Measurements from ENCODE around the gene LRRFIP1. TPM values are rescaled to one million over a fixed set of nuclear protein-coding genes. Genes with fewer than 3 reads are reported as not detected.

The LRRFIP1 gene
- total and polyA plus RNA-seq, 2 donors (not counting 1 experiment from before 2014, with no cell fraction given): 42.0 to 139 TPM

GRCh38 chr2:237720957-237721356 is 93.6 kb downstream of the LRRFIP1 start:
- H3K9me3 ChIP-seq (ENCODE audit: control extremely low read depth in 1 of 3, control insufficient read depth in 2 of 3, insufficient read depth in 1 of 3, low read length in 2 of 3): no peaks in the 10 kb centered on the region
- 90% methylated on average over 2 of the region's 7 CpGs for WGBS (ENCODE audit: insufficient coverage)
- H3K79me2 ChIP-seq (ENCODE audit: control insufficient read depth, insufficient read depth, low read length): peaks cover 92% of the 10 kb centered on the region
- Mint-ChIP-seq H3K9me3 (ENCODE audit: insufficient read depth) (no peaks in the 10 kb centered on the region), H3K27me3 (no peaks in the 10 kb centered on the region), H3K4me1 (peaks cover 32% of the 10 kb centered on the region), H3K27ac (no peak overlapping the region), H3K4me3 (no peak overlapping the region)
- no peak overlapping the region for H3K27ac ChIP-seq (ENCODE audit: low read length in 2 of 2)
- H3K4me3 ChIP-seq (ENCODE audit: control extremely low read depth in 1 of 5, extremely low read depth in 1 of 5, insufficient read depth in 1 of 5, low read depth in 2 of 5, low read length in 4 of 5): no peak overlapping the region
- POLR2A ChIA-PET: no interaction called here
- intact Hi-C loops (cut with micrococcal nuclease): no loop called here
- H3K36me3 ChIP-seq (replicated peaks in 1 of 2; ENCODE audit: control extremely low read depth in 1 of 2, control insufficient read depth in 1 of 2, extremely low read depth in 1 of 2, insufficient read depth in 2 of 2, low read length in 1 of 2): peaks cover 11 to 41% of the 10 kb centered on the region in 2 experiments
- no peak overlapping the region for H2AFZ ChIP-seq (ENCODE audit: insufficient read depth, low read depth, low read length, poor library complexity, severe bottlenecking)
- DNase-seq (no peak), ATAC-seq (ENCODE audit: low read depth) (no peak)
- no peak overlapping the region for H3K9ac ChIP-seq (ENCODE audit: low read length)
- peaks cover 4 to 10% of the 10 kb centered on the region in 2 donors for H3K4me1 ChIP-seq (ENCODE audit: control insufficient read depth in 2 of 2, insufficient read depth in 2 of 2, low read length in 2 of 2)
- CTCF ChIA-PET: interaction anchor here (1.0 kb wide), 1 partner anchor 208 kb away, joined by 3 read pairs; no protein-coding TSS in a partner anchor
- no peak overlapping the region for H3K4me2 ChIP-seq (replicated peaks; ENCODE audit: low read depth, low read length, poor library complexity, severe bottlenecking)
- no peaks in the 10 kb centered on the region for H3K27me3 ChIP-seq (replicated peaks in 1 of 4; ENCODE audit: control extremely low read depth in 1 of 4, control insufficient read depth in 3 of 4, insufficient read depth in 4 of 4, low read length in 3 of 4)
- TF ChIP-seq EZH2 (IDR thresholded peaks at IDR 0.05; ENCODE audit: borderline replicate concordance, insufficient read depth, low read depth, low read length, poor library complexity, severe bottlenecking) (no peak), CTCF (IDR thresholded peaks at IDR 0.05) (no peak)
- peaks cover 90% of the 10 kb centered on the region for H4K20me1 ChIP-seq (ENCODE audit: control insufficient read depth, insufficient read depth, low read length, poor library complexity, severe bottlenecking)

- Histone ChIP-seq H3K9me3 (ENCODE audit: control extremely low read depth in 1 of 3, control insufficient read depth in 2 of 3, insufficient read depth in 1 of 3, low read length in 2 of 3) (no peaks in the 10 kb centered on the region), H3K4me1 (ENCODE audit: control insufficient read depth in 2 of 2, insufficient read depth in 2 of 2, low read length in 2 of 2) (peaks cover 4 to 10% of the 10 kb centered on the region in 2 donors), H3K27ac (ENCODE audit: low read length in 2 of 2) (no peak overlapping the region), H3K4me3 (ENCODE audit: control extremely low read depth in 1 of 5, extremely low read depth in 1 of 5, insufficient read depth in 1 of 5, low read depth in 2 of 5, low read length in 4 of 5) (no peak overlapping the region), H3K27me3 (replicated peaks in 1 of 4; ENCODE audit: control extremely low read depth in 1 of 4, control insufficient read depth in 3 of 4, insufficient read depth in 4 of 4, low read length in 3 of 4) (no peaks in the 10 kb centered on the region), H4K20me1 (ENCODE audit: control insufficient read depth, insufficient read depth, low read length, poor library complexity, severe bottlenecking) (peaks cover 91% of the 10 kb centered on the region), H2AFZ (ENCODE audit: insufficient read depth, low read depth, low read length, poor library complexity, severe bottlenecking) (no peak overlapping the region), H3K4me2 (replicated peaks; ENCODE audit: low read depth, low read length, poor library complexity, severe bottlenecking) (no peak overlapping the region), H3K79me2 (ENCODE audit: control insufficient read depth, insufficient read depth, low read length) (peaks cover 91% of the 10 kb centered on the region), H3K36me3 (replicated peaks in 1 of 2; ENCODE audit: control extremely low read depth in 1 of 2, control insufficient read depth in 1 of 2, extremely low read depth in 1 of 2, insufficient read depth in 2 of 2, low read length in 1 of 2) (peaks cover 11 to 42% of the 10 kb centered on the region in 2 experiments), H3K9ac (ENCODE audit: low read length) (no peak overlapping the region)
- CTCF ChIA-PET: interaction anchor here (1.0 kb wide), 1 partner anchor 209 kb away, joined by 3 read pairs; no protein-coding TSS in a partner anchor
- POLR2A ChIA-PET: no interaction called here
- Mint-ChIP-seq H3K27me3 (no peaks in the 10 kb centered on the region), H3K9me3 (ENCODE audit: insufficient read depth) (no peaks in the 10 kb centered on the region), H3K4me3 (no peak overlapping the region), H3K27ac (no peak overlapping the region), H3K4me1 (peaks cover 32% of the 10 kb centered on the region)
- ATAC-seq (ENCODE audit: low read depth) (no peak), DNase-seq (no peak)
- TF ChIP-seq EZH2 (IDR thresholded peaks at IDR 0.05; ENCODE audit: borderline replicate concordance, insufficient read depth, low read depth, low read length, poor library complexity, severe bottlenecking) (no peak), CTCF (IDR thresholded peaks at IDR 0.05) (no peak)
- 98% methylated on average over 5 of the region's 5 CpGs for WGBS (ENCODE audit: insufficient coverage)
- intact Hi-C loops (cut with micrococcal nuclease): no loop called here
These were observed 94.1 kb downstream of the LRRFIP1 start for GRCh38 chr2:237721458-237721857.
